Ammon's horn (tissue), 1 donor: ENCODE data around the gene NRTN.
"Not testable (repeated sequence)": the region's sequence is repeated elsewhere in the genome, so short reads cannot be mapped to it uniquely, and the experiment has no call there.

ENCODE experiments used
- DNase-seq: peaks from one replicate; pipeline ENCODE4 v3.0.0-alpha.2; 2016; ENCODE audit warnings: low spot score

Gene NRTN

GRCh38 chr19:5804516-5805461, at the start of gene NRTN:
NRTN (plus strand) TSS chr19:5805067; CDS start chr19:5824166, 19,099 bp downstream.
- DNase-seq: no peak

- DNase-seq: no peak
These were observed 42.2 kb upstream of the NRTN start for GRCh38 chr19:5762608-5763217.

- no peak for DNase-seq
These were observed 39.6 kb upstream of the NRTN start for GRCh38 chr19:5765220-5765619.

- DNase-seq: no peak
These were observed 36.9 kb upstream of the NRTN start for GRCh38 chr19:5767949-5768348.

GRCh38 chr19:5772416-5772815, 32.5 kb upstream of the NRTN start:
- no peak for DNase-seq

- no peak for DNase-seq
These were observed 31.6 kb upstream of the NRTN start for GRCh38 chr19:5773276-5773675.

- no peak for DNase-seq
These were observed 29.9 kb upstream of the NRTN start for GRCh38 chr19:5774921-5775320.

- DNase-seq: no peak
These were observed 29.1 kb upstream of the NRTN start for GRCh38 chr19:5775668-5776309.

- DNase-seq: no peak
These were observed 26.5 kb upstream of the NRTN start for GRCh38 chr19:5778402-5778801.

- DNase-seq: not testable (repeated sequence)
These were observed 24.0 kb upstream of the NRTN start for GRCh38 chr19:5780916-5781315.

GRCh38 chr19:5782322-5782721, 22.5 kb upstream of the NRTN start:
- no peak for DNase-seq

- DNase-seq: no peak
These were observed 21.6 kb upstream of the NRTN start for GRCh38 chr19:5782945-5783919.

GRCh38 chr19:5784581-5785147, 20.2 kb upstream of the NRTN start, which contains the start of gene PRR22:
PRR22 (minus strand) TSS chr19:5784746; CDS start chr19:5784660, 86 bp downstream.
- DNase-seq: no peak

- no peak for DNase-seq
These were observed 19.4 kb upstream of the NRTN start for GRCh38 chr19:5785423-5785822.

- no peak for DNase-seq
These were observed 18.1 kb upstream of the NRTN start for GRCh38 chr19:5786593-5787408.

- DNase-seq: no peak
These were observed 17.3 kb upstream of the NRTN start for GRCh38 chr19:5787409-5788182.

GRCh38 chr19:5788422-5788821, 16.4 kb upstream of the NRTN start:
- DNase-seq: no peak

- DNase-seq: no peak
These were observed 15.5 kb upstream of the NRTN start for GRCh38 chr19:5789351-5789761.

GRCh38 chr19:5789886-5790558, 14.8 kb upstream of the NRTN start:
- DNase-seq: no peak
